ENCODE results near the gene RAD54L.
"Not testable (repeated sequence)": the region's sequence is repeated elsewhere in the genome, so short reads cannot be mapped to it uniquely, and the experiment has no call there.

The RAD54L gene

DNA sequence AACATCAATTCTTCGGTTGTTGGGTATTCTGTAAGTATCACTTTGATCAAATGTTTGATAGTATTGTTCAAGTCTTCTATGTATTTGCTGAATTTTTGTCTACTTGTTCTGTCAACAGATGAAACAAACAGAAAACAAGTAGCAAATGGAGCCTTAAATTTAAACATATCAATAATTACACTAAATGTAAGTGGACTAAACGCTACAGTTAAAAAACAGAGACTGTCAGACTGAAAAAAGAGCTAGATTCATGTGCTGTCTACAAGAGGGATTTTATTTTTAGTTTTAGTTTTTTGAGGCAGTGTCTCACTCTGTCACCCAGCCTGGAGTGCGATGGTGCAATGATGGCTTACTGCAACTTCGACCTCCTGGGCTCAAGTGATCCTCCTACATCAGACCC is 10.7 kb upstream of the RAD54L start:
- no peak overlapping the region for H3K27ac ChIP-seq (ENCODE audit: insufficient read depth, low read length, poor library complexity, severe bottlenecking)
- H3K9me3 ChIP-seq (ENCODE audit: control insufficient read depth, low read length), result no peaks in the 10 kb centered on the region
- H3K4me3 ChIP-seq (ENCODE audit: insufficient read depth, low read depth, low read length, poor library complexity, severe bottlenecking), result no peak overlapping the region
- no peaks in the 10 kb centered on the region for H3K36me3 ChIP-seq (ENCODE audit: control insufficient read depth, insufficient read depth, low read length)
- H3K4me1 ChIP-seq (ENCODE audit: control insufficient read depth, insufficient read depth, low read length, poor library complexity, severe bottlenecking), result no peaks in the 10 kb centered on the region
- no peak for DNase-seq
- H3K27me3 ChIP-seq (replicated peaks; ENCODE audit: control insufficient read depth, insufficient read depth, low read length, poor library complexity, severe bottlenecking), result no peaks in the 10 kb centered on the region

DNA sequence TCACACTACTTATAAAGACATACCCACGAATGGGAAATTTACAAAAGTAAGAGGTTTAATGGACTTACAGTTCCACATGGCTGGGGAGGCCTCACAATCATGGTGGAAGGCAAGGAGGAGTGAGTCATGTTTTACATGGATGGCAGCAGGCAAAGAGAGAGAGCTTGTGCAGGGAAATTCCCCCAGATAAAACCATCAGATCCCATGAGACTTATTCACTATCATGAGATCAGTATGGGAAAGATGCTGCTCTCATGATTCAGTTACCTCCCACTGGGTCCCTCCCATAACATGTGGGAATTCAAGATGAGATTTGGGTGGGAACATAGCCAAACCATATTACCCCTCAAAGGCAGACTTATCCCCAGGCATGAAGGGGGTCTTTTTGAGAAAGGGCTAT is 8.7 kb upstream of the RAD54L start:
- H3K4me3 ChIP-seq (ENCODE audit: insufficient read depth, low read depth, low read length, poor library complexity, severe bottlenecking); H3K27me3 ChIP-seq (replicated peaks; ENCODE audit: control insufficient read depth, insufficient read depth, low read length, poor library complexity, severe bottlenecking); H3K9me3 ChIP-seq (ENCODE audit: control insufficient read depth, low read length); H3K27ac ChIP-seq (ENCODE audit: insufficient read depth, low read length, poor library complexity, severe bottlenecking); DNase-seq; H3K36me3 ChIP-seq (ENCODE audit: control insufficient read depth, insufficient read depth, low read length); H3K4me1 ChIP-seq (ENCODE audit: control insufficient read depth, insufficient read depth, low read length, poor library complexity, severe bottlenecking): not testable (repeated sequence)

DNA sequence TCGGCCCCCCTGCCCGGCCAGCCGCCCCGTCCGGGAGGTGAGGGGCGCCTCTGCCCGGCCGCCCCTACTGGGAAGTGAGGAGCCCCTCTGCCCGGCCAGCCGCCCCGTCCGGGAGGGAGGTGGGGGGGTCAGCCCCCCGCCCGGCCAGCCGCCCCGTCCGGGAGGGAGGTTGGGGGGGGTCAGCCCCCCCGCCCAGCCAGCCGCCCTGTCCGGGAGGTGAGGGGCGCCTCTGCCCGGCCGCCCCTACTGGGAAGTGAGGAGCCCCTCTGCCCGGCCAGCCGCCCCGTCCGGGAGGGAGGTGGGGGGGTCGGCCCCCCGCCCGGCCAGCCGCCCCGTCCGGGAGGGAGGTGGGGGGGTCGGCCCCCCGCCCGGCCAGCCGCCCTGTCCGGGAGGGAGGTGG is 5.8 kb upstream of the RAD54L start:
- not testable (repeated sequence) for H3K9me3 ChIP-seq (ENCODE audit: control insufficient read depth, low read length); H3K27ac ChIP-seq (ENCODE audit: insufficient read depth, low read length, poor library complexity, severe bottlenecking); H3K27me3 ChIP-seq (replicated peaks; ENCODE audit: control insufficient read depth, insufficient read depth, low read length, poor library complexity, severe bottlenecking)

GRCh38 chr1:46242918-46243317 is 4.6 kb upstream of the RAD54L start:
- H3K27ac ChIP-seq (ENCODE audit: insufficient read depth, low read length, poor library complexity, severe bottlenecking), result no peak overlapping the region
- no peak overlapping the region for H3K4me3 ChIP-seq (ENCODE audit: insufficient read depth, low read depth, low read length, poor library complexity, severe bottlenecking)
- no peaks in the 10 kb centered on the region for H3K36me3 ChIP-seq (ENCODE audit: control insufficient read depth, insufficient read depth, low read length)
- H3K27me3 ChIP-seq (replicated peaks; ENCODE audit: control insufficient read depth, insufficient read depth, low read length, poor library complexity, severe bottlenecking), result no peaks in the 10 kb centered on the region
- H3K9me3 ChIP-seq (ENCODE audit: control insufficient read depth, low read length), result no peaks in the 10 kb centered on the region
- no peak for DNase-seq
- H3K4me1 ChIP-seq (ENCODE audit: control insufficient read depth, insufficient read depth, low read length, poor library complexity, severe bottlenecking), result no peaks in the 10 kb centered on the region

More for the DNA sequence above, 5.8 kb upstream of the RAD54L start:
- not testable (repeated sequence) for H3K4me1 ChIP-seq (ENCODE audit: control insufficient read depth, insufficient read depth, low read length, poor library complexity, severe bottlenecking); DNase-seq; H3K36me3 ChIP-seq (ENCODE audit: control insufficient read depth, insufficient read depth, low read length); H3K4me3 ChIP-seq (ENCODE audit: insufficient read depth, low read depth, low read length, poor library complexity, severe bottlenecking)

- H3K9me3 ChIP-seq (ENCODE audit: control insufficient read depth, low read length); H3K4me3 ChIP-seq (ENCODE audit: insufficient read depth, low read depth, low read length, poor library complexity, severe bottlenecking); H3K27me3 ChIP-seq (replicated peaks; ENCODE audit: control insufficient read depth, insufficient read depth, low read length, poor library complexity, severe bottlenecking); H3K4me1 ChIP-seq (ENCODE audit: control insufficient read depth, insufficient read depth, low read length, poor library complexity, severe bottlenecking); H3K36me3 ChIP-seq (ENCODE audit: control insufficient read depth, insufficient read depth, low read length); DNase-seq; H3K27ac ChIP-seq (ENCODE audit: insufficient read depth, low read length, poor library complexity, severe bottlenecking): not testable (repeated sequence)
Observed at GRCh38 chr1:46243831-46244230, 3.7 kb upstream of the RAD54L start.

DNA sequence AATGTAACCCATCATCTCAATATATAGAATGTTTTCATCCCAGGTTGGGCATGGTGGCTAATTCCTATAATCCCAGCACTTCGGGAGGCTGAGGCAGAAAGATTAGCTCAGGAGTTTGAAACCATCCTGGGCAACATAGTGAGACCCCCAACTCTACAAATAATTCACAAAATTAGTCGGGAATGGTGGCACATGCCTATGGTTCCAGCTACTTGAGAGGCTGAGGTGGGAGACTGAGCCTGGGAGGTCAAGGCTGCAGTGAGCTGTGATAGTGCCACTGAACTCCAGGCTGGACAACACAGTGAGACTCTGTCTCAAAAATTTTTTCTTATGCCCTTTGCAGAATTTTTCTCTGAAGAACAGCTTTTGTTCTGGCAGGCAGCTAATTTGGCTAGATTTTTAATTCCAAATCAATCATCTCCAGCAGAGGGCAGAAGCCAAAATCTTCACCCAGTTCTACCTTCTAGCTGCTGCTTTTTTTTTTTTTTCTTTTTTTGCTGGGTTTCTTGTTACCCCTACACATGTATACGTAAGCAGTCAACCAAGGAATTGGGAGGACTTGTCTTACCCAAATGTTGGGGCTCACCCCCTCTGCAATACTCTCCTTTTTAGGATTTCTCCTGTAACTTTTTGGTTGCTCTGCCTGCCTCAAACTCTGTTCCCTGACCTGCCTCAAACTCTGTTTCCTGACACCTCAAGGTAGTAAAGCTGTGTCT is 2.7 kb upstream of the RAD54L start:
- no peak for DNase-seq
- H3K27ac ChIP-seq (ENCODE audit: insufficient read depth, low read length, poor library complexity, severe bottlenecking), result no peak overlapping the region
- H3K27me3 ChIP-seq (replicated peaks; ENCODE audit: control insufficient read depth, insufficient read depth, low read length, poor library complexity, severe bottlenecking), result no peaks in the 10 kb centered on the region
- no peaks in the 10 kb centered on the region for H3K4me1 ChIP-seq (ENCODE audit: control insufficient read depth, insufficient read depth, low read length, poor library complexity, severe bottlenecking)
- no peaks in the 10 kb centered on the region for H3K9me3 ChIP-seq (ENCODE audit: control insufficient read depth, low read length)
- H3K36me3 ChIP-seq (ENCODE audit: control insufficient read depth, insufficient read depth, low read length), result no peaks in the 10 kb centered on the region
- no peak overlapping the region for H3K4me3 ChIP-seq (ENCODE audit: insufficient read depth, low read depth, low read length, poor library complexity, severe bottlenecking)

DNA sequence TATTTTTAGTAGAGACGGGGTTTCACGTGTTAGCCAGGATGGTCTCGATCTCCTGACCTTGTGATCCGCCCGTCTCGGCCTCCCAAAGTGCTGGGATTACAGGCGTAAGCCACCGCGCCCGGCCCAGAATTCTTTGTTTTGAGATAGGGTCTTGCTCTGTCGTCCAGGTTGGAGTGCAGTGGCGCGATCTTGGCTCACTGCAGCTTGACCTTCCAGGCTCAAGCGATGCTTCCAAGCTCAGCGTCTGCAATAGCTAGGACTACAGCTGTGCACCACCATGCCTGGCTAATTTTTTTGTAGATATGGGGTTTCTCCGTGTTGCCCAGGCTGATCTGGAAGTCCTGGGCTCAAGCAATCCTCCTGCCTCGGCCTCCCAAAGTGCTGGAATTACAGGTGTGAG is 1.4 kb upstream of the RAD54L start:
- H3K36me3 ChIP-seq (ENCODE audit: control insufficient read depth, insufficient read depth, low read length); H3K27ac ChIP-seq (ENCODE audit: insufficient read depth, low read length, poor library complexity, severe bottlenecking); DNase-seq; H3K9me3 ChIP-seq (ENCODE audit: control insufficient read depth, low read length); H3K27me3 ChIP-seq (replicated peaks; ENCODE audit: control insufficient read depth, insufficient read depth, low read length, poor library complexity, severe bottlenecking); H3K4me1 ChIP-seq (ENCODE audit: control insufficient read depth, insufficient read depth, low read length, poor library complexity, severe bottlenecking); H3K4me3 ChIP-seq (ENCODE audit: insufficient read depth, low read depth, low read length, poor library complexity, severe bottlenecking): not testable (repeated sequence)

DNA sequence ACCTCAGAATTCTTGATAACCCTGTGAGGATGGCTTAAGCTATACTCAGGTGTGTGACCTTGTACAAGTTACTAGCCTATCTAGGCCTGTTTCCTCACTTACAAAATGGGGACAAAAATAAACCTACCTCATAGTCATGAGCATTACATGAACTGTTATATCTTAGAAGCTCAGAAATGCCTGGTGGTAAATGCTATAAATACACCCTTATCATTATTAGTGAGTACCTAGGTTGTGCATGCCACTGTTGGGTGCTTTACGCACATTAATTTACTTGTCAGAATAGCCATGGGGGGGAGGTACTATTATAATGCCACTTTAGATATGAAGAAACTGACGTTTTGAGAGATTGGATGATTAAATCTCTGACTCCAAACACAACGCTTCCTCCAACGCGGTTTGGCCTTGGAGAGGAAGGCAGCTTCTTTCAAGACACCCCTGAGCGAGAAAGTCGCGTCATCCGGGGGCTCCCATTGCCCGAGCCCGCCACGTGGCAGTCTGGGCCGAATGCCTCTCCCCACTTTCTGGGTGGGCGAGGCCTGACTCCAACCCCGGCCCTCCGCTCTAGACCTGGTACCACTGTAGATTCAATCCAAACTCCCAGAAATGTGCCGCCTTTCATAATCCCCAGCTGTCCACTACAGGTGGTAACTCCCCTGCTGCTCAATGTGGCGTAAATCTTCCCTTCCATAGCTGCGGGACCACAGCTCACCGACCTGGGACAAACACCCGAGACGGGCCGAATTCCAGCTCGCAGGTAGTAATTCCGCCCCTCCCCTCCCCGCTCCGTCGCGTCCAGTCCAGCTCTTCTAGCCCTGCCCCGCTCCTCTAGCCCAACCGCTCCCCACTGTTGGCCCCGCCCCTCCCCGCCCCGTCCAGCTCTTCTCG is 771 bp upstream of the RAD54L start:
- H3K4me1 ChIP-seq (ENCODE audit: control insufficient read depth, insufficient read depth, low read length, poor library complexity, severe bottlenecking), result no peaks in the 10 kb centered on the region
- H3K27me3 ChIP-seq (replicated peaks; ENCODE audit: control insufficient read depth, insufficient read depth, low read length, poor library complexity, severe bottlenecking), result no peaks in the 10 kb centered on the region
- H3K4me3 ChIP-seq (ENCODE audit: insufficient read depth, low read depth, low read length, poor library complexity, severe bottlenecking), result peak overlapping the region; percentile 65
- H3K36me3 ChIP-seq (ENCODE audit: control insufficient read depth, insufficient read depth, low read length), result no peaks in the 10 kb centered on the region
- H3K9me3 ChIP-seq (ENCODE audit: control insufficient read depth, low read length), result no peaks in the 10 kb centered on the region
- peak in 2 of 3 donors; percentile 11 to 32 for DNase-seq
- peak overlapping the region; percentile 54 for H3K27ac ChIP-seq (ENCODE audit: insufficient read depth, low read length, poor library complexity, severe bottlenecking)

- no peak overlapping the region for H3K27ac ChIP-seq (ENCODE audit: insufficient read depth, low read length, poor library complexity, severe bottlenecking)
- H3K9me3 ChIP-seq (ENCODE audit: control insufficient read depth, low read length), result no peaks in the 10 kb centered on the region
- H3K36me3 ChIP-seq (ENCODE audit: control insufficient read depth, insufficient read depth, low read length), result no peaks in the 10 kb centered on the region
- no peaks in the 10 kb centered on the region for H3K4me1 ChIP-seq (ENCODE audit: control insufficient read depth, insufficient read depth, low read length, poor library complexity, severe bottlenecking)
- no peak for DNase-seq
- no peaks in the 10 kb centered on the region for H3K27me3 ChIP-seq (replicated peaks; ENCODE audit: control insufficient read depth, insufficient read depth, low read length, poor library complexity, severe bottlenecking)
- peak overlapping the region; percentile 71 for H3K4me3 ChIP-seq (ENCODE audit: insufficient read depth, low read depth, low read length, poor library complexity, severe bottlenecking)
Observed at GRCh38 chr1:46248122-46248920, 758 bp downstream of the RAD54L start.

Measured in effector memory CD4-positive, alpha-beta T cell (primary cell).